Tibial artery (tissue), 4 donors: ENCODE measurements around the gene PIP5K1C.

ENCODE experiments used
- DNase-seq, 2 donors: peaks; one replicate each; pipeline ENCODE4 v3.0.0-alpha.2; 2019
- H3K27ac ChIP-seq, 2 donors: fragments of 200-600 bp; sonication (generic) in 1 of 2; 1 replicate in 1 of 2; 2 replicates in 1 of 2; pipeline ENCODE4 v1.5.1; 2018 to 2019; ENCODE audit warnings: mild to moderate bottlenecking in 1 of 2
- H3K27me3 ChIP-seq, 2 donors: fragments of 200-600 bp; sonication (generic) in 1 of 2; one replicate each; pipeline versions ENCODE4 v1.5.1 to v1.6.0; 2016 to 2019
- H3K36me3 ChIP-seq, 3 donors: fragments of 200-600 bp; sonication (generic) in 2 of 3; one replicate each; pipeline ENCODE4 v1.5.1; 2016 to 2019; ENCODE audit warnings: mild to moderate bottlenecking in 2 of 3
- H3K4me1 ChIP-seq, 4 donors: fragments of 200-600 bp; sonication (generic) in 2 of 4; 1 replicate in 3 of 4; 2 replicates in 1 of 4; pipeline ENCODE4 v1.5.1; 2016 to 2019
- H3K4me3 ChIP-seq, 2 donors: fragments of 200-600 bp; sonication (generic) in 1 of 2; 1 replicate in 1 of 2; 2 replicates in 1 of 2; pipeline ENCODE4 v1.5.1; 2018 to 2019; ENCODE audit warnings: mild to moderate bottlenecking in 2 of 2
- H3K9me3 ChIP-seq, 3 donors: fragments of 200-600 bp; sonication (generic) in 1 of 3; one replicate each; pipeline ENCODE4 v1.5.1; 2016 to 2019
- CTCF ChIP-seq, 2 experiments: fragments of 200-600 bp in 1 of 2; fragments of 450-650 bp in 1 of 2; IDR thresholded peaks; one replicate each; pipeline ENCODE4 v1.5.1; 2017 to 2019; ENCODE audit warnings: antibody characterized with exemption in 2 of 2, mild to moderate bottlenecking in 1 of 2, moderate library complexity in 1 of 2
- intact Hi-C: fragments of 100-400 bp; cut with DNase I; formaldehyde crosslinking; loops from one replicate; pipeline ENCODE4 v1.15.0; 2023; ENCODE audit warnings: low total_unique reads

PIP5K1C gene

GRCh38 chr19:3653865-3654513 is 46.3 kb downstream of the PIP5K1C start:
- no peak overlapping the region for H3K27ac ChIP-seq
- no peaks in the 10 kb centered on the region for H3K9me3 ChIP-seq
- peaks cover 71 to 86% (median 80%) of the 10 kb centered on the region in 3 donors for H3K36me3 ChIP-seq
- intact Hi-C loops = no loop called here
- no peak for TF ChIP-seq CTCF (IDR thresholded peaks at IDR 0.05)
- DNase-seq = no peak
- H3K4me1 ChIP-seq = no peaks in the 10 kb centered on the region
- H3K4me3 ChIP-seq = no peak overlapping the region
- no peaks in the 10 kb centered on the region for H3K27me3 ChIP-seq

- Histone ChIP-seq H3K4me1 (no peaks in the 10 kb centered on the region), H3K27me3 (no peaks in the 10 kb centered on the region), H3K36me3 (peaks cover 68 to 85% (median 77%) of the 10 kb centered on the region in 3 donors), H3K4me3 (no peak overlapping the region), H3K27ac (no peak overlapping the region), H3K9me3 (no peaks in the 10 kb centered on the region)
- DNase-seq = no peak
- intact Hi-C loops = no loop called here
- no peak for TF ChIP-seq CTCF (IDR thresholded peaks at IDR 0.05)
These were observed 47.0 kb downstream of the PIP5K1C start for GRCh38 chr19:3653081-3653795.

- intact Hi-C loops = no loop called here
- TF ChIP-seq CTCF (IDR thresholded peaks at IDR 0.05) = no peak
- H3K27me3 ChIP-seq = no peaks in the 10 kb centered on the region
- H3K9me3 ChIP-seq = no peaks in the 10 kb centered on the region
- H3K4me1 ChIP-seq = no peaks in the 10 kb centered on the region
- H3K27ac ChIP-seq = no peak overlapping the region
- H3K4me3 ChIP-seq = no peak overlapping the region
- H3K36me3 ChIP-seq = peaks cover 61 to 85% (median 77%) of the 10 kb centered on the region in 3 donors
- no peak for DNase-seq
These were observed 47.8 kb downstream of the PIP5K1C start for GRCh38 chr19:3652422-3652821.

GRCh38 chr19:3651684-3652083 is 48.6 kb downstream of the PIP5K1C start:
- peaks cover 55 to 85% (median 77%) of the 10 kb centered on the region in 3 donors for H3K36me3 ChIP-seq

GRCh38 chr19:3649888-3650287 is 50.4 kb downstream of the PIP5K1C start:
- H3K4me3 ChIP-seq = no peak overlapping the region
- H3K4me1 ChIP-seq = peaks cover 0 to 9% (median 3%) of the 10 kb centered on the region in 4 donors
- H3K27ac ChIP-seq = no peak overlapping the region
- H3K9me3 ChIP-seq = no peaks in the 10 kb centered on the region
- intact Hi-C loops = no loop called here
- no peaks in the 10 kb centered on the region for H3K27me3 ChIP-seq
- peaks cover 55 to 86% (median 83%) of the 10 kb centered on the region in 3 donors for H3K36me3 ChIP-seq
- no peak for DNase-seq
- no peak for TF ChIP-seq CTCF (IDR thresholded peaks at IDR 0.05)

More at GRCh38 chr19:3651684-3652083, 48.6 kb downstream of the PIP5K1C start:
- no peak overlapping the region for H3K27ac ChIP-seq
- no peak overlapping the region for H3K4me3 ChIP-seq
- no peaks in the 10 kb centered on the region for H3K9me3 ChIP-seq
- no peak for DNase-seq
- intact Hi-C loops = no loop called here
- TF ChIP-seq CTCF (IDR thresholded peaks at IDR 0.05) = no peak
- H3K27me3 ChIP-seq = no peaks in the 10 kb centered on the region
- no peaks in the 10 kb centered on the region for H3K4me1 ChIP-seq
